Thymus (tissue), 11 donors: Measurements from ENCODE around the gene C4A. TPM values are rescaled to one million over a fixed set of nuclear protein-coding genes. Genes with fewer than 3 reads are reported as not detected.
A peak's percentile ranks its signal among the peaks of the same experiment; 100 is the strongest.

Experiments used
- DNase-seq, 9 donors: peaks; one replicate each; pipeline ENCODE4 v3.0.0-alpha.2; 2013; ENCODE audit warnings: low spot score in 9 of 9, low read depth in 6 of 9, missing footprints in 1 of 9
- H3K27ac ChIP-seq, 2 donors: one replicate each; pipeline ENCODE4 v1.5.1; 2013; ENCODE audit warnings: control low read depth in 1 of 2, low read depth in 1 of 2, low read length in 1 of 2, mild to moderate bottlenecking in 1 of 2, moderate library complexity in 1 of 2
- H3K27me3 ChIP-seq, 2 donors: one replicate each; pipeline ENCODE4 v1.5.1; 2013; ENCODE audit warnings: low read length in 1 of 2; ENCODE audit not compliant: control insufficient read depth in 2 of 2, insufficient read depth in 1 of 2
- H3K36me3 ChIP-seq, 2 donors: one replicate each; pipeline ENCODE4 v1.5.1; 2013; ENCODE audit warnings: low read length in 1 of 2, mild to moderate bottlenecking in 1 of 2, moderate library complexity in 1 of 2; ENCODE audit not compliant: control insufficient read depth in 2 of 2, insufficient read depth in 2 of 2
- H3K4me1 ChIP-seq, 2 donors: one replicate each; pipeline ENCODE4 v1.5.1; 2013; ENCODE audit warnings: low read length in 2 of 2; ENCODE audit not compliant: control insufficient read depth in 2 of 2, insufficient read depth in 2 of 2
- H3K4me3 ChIP-seq, 2 donors: one replicate each; pipeline ENCODE4 v1.5.1; 2013; ENCODE audit warnings: low read length in 2 of 2, control low read depth in 1 of 2, mild to moderate bottlenecking in 1 of 2
- H3K9me3 ChIP-seq, 2 donors: one replicate each; pipeline ENCODE4 v1.5.1; 2013; ENCODE audit warnings: low read length in 1 of 2, mild to moderate bottlenecking in 1 of 2; ENCODE audit not compliant: control insufficient read depth in 2 of 2, insufficient read depth in 1 of 2
- WGBS: extraction: QIAGEN DNeasy Blood & Tissue Kit; methylation state at CpG from one replicate; pipeline ENCODE4 v1.1.7; 2013; 5-methylcytosine and 5-hydroxymethylcytosine counted together
- polyA plus RNA-seq: library from polyadenylated mRNA; stranded (reverse); fragments of 200-250 nt; gene quantifications from one replicate; pipeline ENCODE4 v1.2.3, GENCODE V29; 2013
- total RNA-seq: library from RNA; stranded (reverse); fragments of 120-200 nt; gene quantifications from one replicate; pipeline ENCODE4 v1.2.4, GENCODE V29; 2013
- donor health status: healthy.

The C4A gene
- total and polyA plus RNA-seq, 2 donors = 43.2 to 206 TPM

DNA sequence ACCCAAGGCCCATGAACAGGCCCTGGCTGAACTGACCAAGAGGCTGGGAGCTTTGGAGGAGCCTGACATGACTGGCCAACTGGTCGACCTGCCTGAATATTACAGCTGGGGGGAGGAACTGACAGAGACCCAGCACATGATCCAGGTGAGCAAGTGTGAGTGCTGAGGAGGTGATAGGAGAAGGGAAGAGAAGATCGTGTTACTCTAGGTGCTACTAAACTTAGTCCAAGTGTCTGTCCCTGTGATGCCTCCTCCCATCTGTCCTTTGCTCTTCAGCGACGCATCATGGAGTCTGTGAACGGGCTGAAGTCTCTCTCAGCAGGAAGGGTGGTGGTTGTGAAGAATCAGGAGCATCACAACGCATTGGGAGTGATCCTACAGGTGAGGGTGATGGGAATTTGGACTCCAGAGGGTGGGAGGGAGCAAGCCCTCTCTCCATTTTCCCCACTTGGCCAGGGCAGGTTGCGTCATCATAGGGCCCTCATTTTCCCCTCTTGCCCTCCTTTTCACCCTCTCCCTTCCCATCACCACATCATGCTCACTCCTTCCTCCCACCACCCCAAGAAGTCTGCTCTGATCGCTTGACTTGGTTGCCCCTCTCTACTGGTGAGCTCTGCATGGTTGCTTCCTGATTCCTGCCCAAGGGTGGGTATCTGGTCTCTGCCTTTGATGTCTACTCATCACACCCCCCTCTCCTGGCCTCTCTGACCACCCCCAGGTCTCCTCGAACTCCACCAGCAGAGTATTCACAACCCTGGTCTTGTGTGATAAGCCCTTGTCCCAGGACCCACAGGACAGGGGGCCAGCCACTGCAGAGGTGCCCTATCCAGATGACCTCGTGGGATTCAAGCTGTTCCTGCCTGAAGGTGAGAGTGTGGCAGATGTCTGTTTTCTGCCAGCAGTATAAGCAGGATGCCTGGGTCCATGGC, 14.6 kb upstream of the C4A start:
- no peaks in the 10 kb centered on the region for H3K27me3 ChIP-seq
- H3K27ac ChIP-seq = no peak overlapping the region
- 95% methylated on average over 10 of the region's 10 CpGs for WGBS
- H3K36me3 ChIP-seq = peaks cover 78 to 79% of the 10 kb centered on the region in 2 donors
- H3K9me3 ChIP-seq = peaks cover 0 to 3% of the 10 kb centered on the region in 2 donors
- DNase-seq = no peak
- H3K4me3 ChIP-seq = no peak overlapping the region
- H3K4me1 ChIP-seq = peaks cover 12 to 17% of the 10 kb centered on the region in 2 donors

DNA sequence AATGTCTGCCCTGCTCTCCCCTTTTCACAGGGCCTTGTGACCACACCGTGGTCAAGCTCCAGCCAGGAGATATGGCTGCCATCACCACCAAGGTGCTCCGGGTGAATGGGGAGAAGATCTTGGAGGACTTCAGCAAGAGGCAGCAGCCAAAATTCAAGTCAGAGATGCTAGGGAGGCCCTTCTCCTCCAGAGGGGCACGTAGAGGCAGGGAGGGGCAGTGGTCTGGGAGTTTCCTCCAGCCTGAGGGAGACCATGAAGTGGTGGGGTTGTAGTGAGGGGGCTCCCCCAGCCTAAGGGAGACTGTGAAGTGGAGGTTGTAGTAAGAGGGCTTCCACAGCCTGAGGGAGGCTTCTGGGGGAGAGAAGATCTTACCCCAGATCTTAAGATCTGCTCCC, 13.9 kb upstream of the C4A start:
- no peak for DNase-seq
- H3K9me3 ChIP-seq = peaks cover 1 to 3% of the 10 kb centered on the region in 2 donors
- H3K36me3 ChIP-seq = peaks cover 72% of the 10 kb centered on the region in 2 donors
- 95% methylated on average over 3 of the region's 3 CpGs for WGBS
- no peaks in the 10 kb centered on the region for H3K27me3 ChIP-seq
- peaks cover 16 to 22% of the 10 kb centered on the region in 2 donors for H3K4me1 ChIP-seq
- H3K4me3 ChIP-seq = no peak overlapping the region
- H3K27ac ChIP-seq = no peak overlapping the region

DNA sequence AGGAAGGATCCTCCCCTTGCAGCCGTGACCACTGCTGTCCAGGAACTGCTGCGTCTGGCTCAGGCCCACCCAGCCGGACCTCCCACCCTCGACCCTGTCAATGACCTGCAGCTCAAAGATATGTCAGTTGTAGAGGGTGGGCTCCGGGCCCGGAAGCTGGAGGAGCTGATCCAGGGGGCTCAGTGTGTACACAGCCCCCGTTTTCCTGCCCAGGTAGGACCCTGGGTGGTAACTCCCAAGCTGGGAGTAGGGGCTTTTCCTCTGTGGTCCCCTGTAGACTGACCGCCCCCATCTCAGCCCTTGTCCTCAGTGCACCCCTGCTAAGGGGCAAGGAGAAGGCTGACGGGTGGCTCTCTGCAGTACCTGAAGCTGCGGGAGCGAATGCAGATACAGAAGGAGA, 13.5 kb upstream of the C4A start:
- no peak overlapping the region for H3K27ac ChIP-seq
- H3K4me1 ChIP-seq = peaks cover 18 to 24% of the 10 kb centered on the region in 2 donors
- H3K9me3 ChIP-seq = peaks cover 1 to 3% of the 10 kb centered on the region in 2 donors
- no peak overlapping the region for H3K4me3 ChIP-seq
- H3K27me3 ChIP-seq = no peaks in the 10 kb centered on the region
- WGBS = 96% methylated on average over 11 of the region's 11 CpGs
- no peak for DNase-seq
- H3K36me3 ChIP-seq = peaks cover 68% of the 10 kb centered on the region in 2 donors

DNA sequence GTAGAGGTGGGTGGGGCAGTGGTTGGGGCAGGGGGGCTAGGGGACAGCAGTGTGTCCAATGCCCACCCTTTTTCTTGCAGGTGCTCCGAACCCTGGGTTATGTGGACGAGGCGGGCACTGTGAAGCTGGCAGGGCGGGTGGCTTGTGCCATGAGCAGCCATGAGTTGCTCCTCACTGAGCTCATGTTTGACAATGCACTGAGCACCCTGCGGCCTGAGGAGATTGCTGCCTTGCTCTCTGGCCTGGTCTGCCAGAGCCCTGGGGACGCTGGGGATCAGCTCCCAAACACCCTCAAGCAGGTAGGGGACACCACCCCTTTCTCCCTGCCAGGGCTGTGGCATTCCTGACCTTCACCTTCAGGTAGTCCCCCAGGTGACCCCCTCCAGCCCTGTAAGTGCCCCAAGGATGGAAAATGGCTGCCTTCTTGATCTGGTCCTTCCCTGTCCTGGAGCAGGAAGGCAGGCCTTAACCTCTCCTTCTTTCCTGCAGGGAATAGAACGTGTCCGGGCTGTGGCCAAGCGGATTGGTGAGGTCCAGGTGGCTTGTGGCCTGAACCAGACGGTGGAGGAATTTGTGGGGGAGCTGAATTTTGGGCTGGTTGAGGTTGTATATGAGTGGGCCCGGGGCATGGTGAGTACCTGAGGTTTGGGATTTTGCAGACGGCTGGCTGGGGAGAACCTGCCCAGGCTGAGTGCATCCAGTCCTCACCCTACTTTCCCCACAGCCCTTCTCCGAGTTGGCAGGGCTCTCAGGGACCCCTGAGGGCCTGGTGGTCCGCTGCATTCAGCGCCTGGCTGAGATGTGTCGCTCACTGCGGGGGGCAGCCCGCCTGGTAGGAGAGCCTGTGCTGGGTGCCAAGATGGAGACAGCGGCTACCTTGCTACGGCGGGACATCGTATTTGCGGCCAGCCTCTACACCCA, 12.8 kb upstream of the C4A start:
- H3K27me3 ChIP-seq = no peaks in the 10 kb centered on the region
- WGBS = 94% methylated on average over 23 of the region's 23 CpGs
- peaks cover 18 to 24% of the 10 kb centered on the region in 2 donors for H3K4me1 ChIP-seq
- H3K9me3 ChIP-seq = peaks cover 1 to 3% of the 10 kb centered on the region in 2 donors
- no peak overlapping the region for H3K27ac ChIP-seq
- H3K4me3 ChIP-seq = no peak overlapping the region
- H3K36me3 ChIP-seq = peaks cover 60 to 61% of the 10 kb centered on the region in 2 donors
- no peak for DNase-seq

DNA sequence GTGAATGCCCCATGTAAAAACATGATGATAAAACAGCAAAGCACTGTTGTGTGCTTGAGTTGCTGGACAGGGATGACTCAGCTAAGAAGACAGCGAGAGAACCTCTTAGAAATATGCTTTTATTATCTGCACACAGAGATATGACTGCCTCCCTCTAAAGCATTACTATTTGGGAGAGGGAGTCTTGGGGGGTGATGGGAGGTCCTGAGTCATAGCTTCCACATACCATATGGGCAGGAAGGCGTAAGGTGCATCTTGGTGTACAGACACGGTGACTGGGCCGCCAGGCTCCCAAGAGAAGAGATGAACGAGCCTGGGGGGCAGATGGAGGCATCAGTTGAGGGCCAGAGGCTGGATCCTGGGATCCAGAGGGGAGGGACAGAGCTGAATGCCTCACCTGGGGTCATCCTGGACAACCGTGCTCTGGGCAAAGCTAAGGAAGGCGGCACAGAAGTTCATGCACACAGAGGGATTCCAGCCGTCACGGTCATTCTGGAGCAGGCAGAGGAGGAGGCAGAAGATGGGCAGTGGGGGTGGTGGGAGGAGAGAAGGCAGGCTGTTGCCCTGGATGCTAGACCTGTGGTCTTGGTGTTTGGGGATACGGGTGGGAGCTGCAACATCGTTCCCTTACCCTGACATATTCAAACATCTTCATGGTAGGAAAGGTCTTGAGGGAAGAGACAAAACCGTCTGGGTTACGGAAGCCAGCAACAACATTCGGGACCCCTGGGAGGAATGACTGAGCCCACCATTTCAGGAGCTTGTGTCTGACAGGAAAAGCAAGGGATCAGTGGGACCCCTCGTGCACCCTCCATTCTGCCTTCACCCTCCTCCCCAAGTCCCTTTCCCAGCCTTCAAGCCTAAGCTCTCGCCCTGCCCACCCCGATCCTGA, 11.9 kb upstream of the C4A start:
- H3K4me1 ChIP-seq = peaks cover 18 to 24% of the 10 kb centered on the region in 2 donors
- peaks cover 52 to 54% of the 10 kb centered on the region in 2 donors for H3K36me3 ChIP-seq
- peaks cover 1 to 3% of the 10 kb centered on the region in 2 donors for H3K9me3 ChIP-seq
- no peak overlapping the region for H3K27ac ChIP-seq
- H3K4me3 ChIP-seq = no peak overlapping the region
- WGBS = 96% methylated on average over 17 of the region's 17 CpGs
- no peak for DNase-seq
- no peaks in the 10 kb centered on the region for H3K27me3 ChIP-seq

DNA sequence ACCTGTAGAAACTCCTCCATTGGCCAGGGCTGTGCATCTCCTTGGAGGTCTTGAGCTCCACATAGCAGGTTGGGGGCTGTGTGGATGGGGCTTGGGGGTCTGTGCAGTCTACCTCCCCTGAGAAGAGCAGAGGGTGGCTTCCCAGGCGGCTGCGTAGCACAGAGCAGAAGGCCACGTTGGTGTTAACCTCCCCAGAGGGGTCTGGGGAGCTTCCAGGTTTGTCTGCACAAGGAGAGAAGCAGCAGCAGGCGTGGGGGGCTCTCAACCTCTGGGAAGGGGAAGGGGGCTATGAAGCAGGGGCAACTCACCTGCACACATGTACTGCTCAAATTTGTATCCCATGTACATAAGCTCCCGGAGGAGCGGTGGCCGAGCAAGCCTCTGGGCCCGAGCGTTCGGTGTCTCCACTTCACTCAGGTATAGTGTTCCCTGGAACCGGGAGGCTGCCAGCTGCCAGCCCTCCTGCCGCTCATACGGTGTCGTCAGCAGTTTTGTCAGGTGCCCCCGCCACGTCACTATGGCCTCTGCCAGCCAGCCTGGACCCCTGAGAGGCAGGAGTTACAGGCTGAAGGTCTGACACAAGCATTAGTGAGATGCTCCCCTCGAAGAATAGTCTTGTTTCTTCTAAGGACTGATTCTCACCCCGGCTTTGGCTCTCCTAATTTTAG, 11.1 kb upstream of the C4A start:
- H3K4me3 ChIP-seq = peak overlapping the region; percentile 78 to 99
- H3K4me1 ChIP-seq = peaks cover 18 to 24% of the 10 kb centered on the region in 2 donors
- DNase-seq = no peak
- 94% methylated on average over 18 of the region's 18 CpGs for WGBS
- H3K36me3 ChIP-seq = peaks cover 47 to 48% of the 10 kb centered on the region in 2 donors
- H3K9me3 ChIP-seq = peaks cover 1 to 3% of the 10 kb centered on the region in 2 donors
- H3K27ac ChIP-seq = peak overlapping the region; percentile 99
- H3K27me3 ChIP-seq = no peaks in the 10 kb centered on the region

DNA sequence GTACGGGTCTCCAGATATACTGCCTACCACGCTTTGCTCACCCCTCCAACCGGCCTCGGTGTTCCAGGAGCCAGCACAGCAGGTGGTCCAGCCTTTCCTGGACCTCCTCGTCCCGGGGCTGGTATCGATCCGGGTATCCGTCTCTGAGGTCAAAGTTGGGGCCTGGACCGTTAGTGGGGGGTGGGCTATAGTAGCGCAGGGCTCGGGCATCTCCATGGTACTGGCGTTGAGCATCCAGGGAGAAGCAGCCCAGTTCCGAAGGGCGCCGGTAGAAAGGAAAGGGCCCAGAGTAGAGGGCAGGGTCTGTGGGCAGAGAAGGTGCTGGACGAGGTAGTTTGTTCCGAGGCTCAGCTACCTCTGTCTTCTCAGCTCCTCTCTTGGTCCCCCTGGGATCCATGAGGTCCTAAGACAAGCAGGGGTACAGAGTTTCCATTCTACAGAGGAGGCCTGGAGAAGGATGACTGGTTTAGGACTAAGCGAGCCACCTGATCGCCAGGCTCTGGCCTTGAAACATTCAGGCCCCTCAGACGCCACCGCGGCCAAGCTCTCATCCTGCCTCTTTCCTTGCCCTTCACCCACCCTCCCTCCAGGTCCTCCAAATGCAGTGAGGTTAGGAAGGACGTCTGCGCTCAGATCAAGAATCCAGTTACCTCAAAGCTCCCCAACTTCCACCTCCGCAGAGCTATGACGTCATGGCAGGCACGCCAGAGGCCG, 10.4 kb upstream of the C4A start:
- Histone ChIP-seq H3K4me3 (peak overlapping the region; percentile 78 to 99), H3K27ac (peak overlapping the region; percentile 99), H3K36me3 (peaks cover 41% of the 10 kb centered on the region in 2 donors), H3K4me1 (peaks cover 18 to 24% of the 10 kb centered on the region in 2 donors), H3K9me3 (peaks cover 1 to 3% of the 10 kb centered on the region in 2 donors), H3K27me3 (no peaks in the 10 kb centered on the region)
- WGBS = 31% methylated on average over 29 of the region's 29 CpGs
- DNase-seq = no peak
